Small intestine (tissue), 7 donors: ENCODE results near the gene ACLY. TPM values are rescaled to one million over a fixed set of nuclear protein-coding genes. Genes with fewer than 3 reads are reported as not detected.

ENCODE experiments used
- DNase-seq, 2 donors: peaks; one replicate each; pipeline versions ENCODE4 v3.0.0 to v3.0.0-alpha.2; 2013
- FAIRE-seq: peaks from 2 replicates; lab custom pipeline; 2012; peaks lifted over from hg19 to GRCh38; lab: Jason Lieb, UNC
- H3K27ac ChIP-seq, 3 donors: one replicate each; pipeline ENCODE4 v1.5.1; 2013; ENCODE audit warnings: low read length in 2 of 3, mild to moderate bottlenecking in 2 of 3, control low read depth in 1 of 3, inconsistent platforms in 1 of 3, low read depth in 1 of 3, moderate library complexity in 1 of 3
- H3K27me3 ChIP-seq, 3 donors: one replicate each; pipeline ENCODE4 v1.6.1; 2013; ENCODE audit warnings: low read length in 3 of 3, inconsistent platforms in 1 of 3; ENCODE audit not compliant: control insufficient read depth in 3 of 3, insufficient read depth in 3 of 3
- H3K36me3 ChIP-seq, 3 donors: one replicate each; pipeline ENCODE4 v1.6.1; 2013; ENCODE audit warnings: low read length in 3 of 3, inconsistent platforms in 1 of 3, low read depth in 1 of 3, mild to moderate bottlenecking in 1 of 3, moderate library complexity in 1 of 3; ENCODE audit not compliant: control insufficient read depth in 3 of 3, insufficient read depth in 2 of 3
- H3K4me1 ChIP-seq, 3 donors: one replicate each; pipeline ENCODE4 v1.6.1; 2013; ENCODE audit warnings: low read length in 2 of 3, inconsistent platforms in 1 of 3, low read depth in 1 of 3, mild to moderate bottlenecking in 1 of 3, moderate library complexity in 1 of 3; ENCODE audit not compliant: control insufficient read depth in 3 of 3, insufficient read depth in 2 of 3
- H3K4me3 ChIP-seq, 3 donors: one replicate each; pipeline ENCODE4 v1.5.1; 2013; ENCODE audit warnings: low read length in 3 of 3, control low read depth in 1 of 3, inconsistent platforms in 1 of 3, low read depth in 1 of 3, mild to moderate bottlenecking in 1 of 3, moderate library complexity in 1 of 3
- H3K9me3 ChIP-seq, 2 donors: one replicate each; pipeline ENCODE4 v1.6.1; 2013; ENCODE audit warnings: low read depth in 1 of 2, low read length in 1 of 2; ENCODE audit not compliant: control insufficient read depth in 2 of 2, insufficient read depth in 1 of 2
- whole genome bisulfite sequencing, 3 donors: extraction: QIAGEN DNeasy Blood & Tissue Kit; methylation state at CpG; one replicate each; pipeline ENCODE4 v1.1.7; 2013; 5-methylcytosine and 5-hydroxymethylcytosine counted together
- polyA plus RNA-seq, 4 donors: library from polyadenylated mRNA; stranded (reverse) in 3 of 4; unstranded in 1 of 4; fragments of 200-250 nt in 3 of 4; fragments of 120-200 nt in 1 of 4; gene quantifications; one replicate each; pipeline versions ENCODE4 v1.2.1 to v1.2.3, GENCODE V29; 2013
- donor health status: healthy with polysubstance abuse.
- donor health status: control.
- donor health status: control.
- donor health status: Bipolar disorder and iron deficiency.
- donor health status: healthy.

Gene ACLY
- polyA plus RNA-seq, 4 donors = 44.0 to 84.9 (median 54.4) TPM

DNA sequence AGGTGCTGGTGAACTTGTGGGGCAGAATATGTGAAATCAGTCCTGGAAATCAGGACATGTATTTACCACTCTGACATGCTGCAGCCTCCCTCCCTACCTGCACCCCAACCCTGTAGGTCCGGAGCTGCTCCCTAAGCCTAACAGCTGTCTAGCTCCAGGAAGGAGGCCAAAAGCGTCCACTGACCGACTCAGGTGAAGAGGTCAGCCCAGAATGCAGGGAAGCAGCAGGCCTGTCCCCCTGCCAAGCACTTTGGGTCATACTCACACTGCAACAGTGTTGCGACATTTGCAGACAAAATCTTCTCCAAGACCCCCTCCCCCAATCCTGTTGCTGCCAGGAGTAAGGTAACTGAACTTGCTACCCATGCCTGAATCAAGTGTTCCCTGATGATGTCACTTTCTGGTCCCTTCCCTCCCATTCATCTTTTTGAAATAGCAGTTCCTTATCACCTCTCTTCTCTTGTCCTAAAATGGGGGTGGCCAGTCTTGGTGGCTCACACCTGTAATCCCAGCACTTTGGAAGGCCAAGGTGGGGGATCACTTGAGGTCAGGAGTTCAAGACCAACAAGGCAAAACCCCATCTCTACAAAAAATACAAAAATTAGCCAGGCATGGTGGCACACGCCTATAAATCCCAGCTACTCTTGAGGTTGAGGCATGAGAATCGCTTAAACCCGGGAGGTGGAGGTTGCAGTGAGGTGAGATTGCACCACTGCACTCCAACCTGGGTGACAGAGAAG, 1.3 kb upstream of the ACLY start:
- Histone ChIP-seq H3K4me1 (peaks cover 0 to 29% (median 5%) of the 10 kb centered on the region in 3 donors), H3K4me3 (no peak overlapping the region), H3K9me3 (no peaks in the 10 kb centered on the region), H3K36me3 (peaks cover 0 to 10% (median 0%) of the 10 kb centered on the region in 3 donors), H3K27me3 (no peaks in the 10 kb centered on the region), H3K27ac (peak overlapping the region in 1 of 3 donors; percentile 76)
- no peak for DNase-seq
- no peak for FAIRE-seq
- WGBS, 3 donors = 82 to 87% (median 85%) methylated on average over 7 of the region's 7 CpGs

- DNase-seq (peak in 1 of 2 donors; percentile 61), FAIRE-seq (no peak)
- Histone ChIP-seq H3K27ac (peak overlapping the region in 2 of 3 donors; percentile 56 to 76), H3K36me3 (peaks cover 0 to 10% (median 0%) of the 10 kb centered on the region in 3 donors), H3K9me3 (no peaks in the 10 kb centered on the region), H3K27me3 (no peaks in the 10 kb centered on the region), H3K4me1 (peaks cover 0 to 35% (median 8%) of the 10 kb centered on the region in 3 donors), H3K4me3 (peak overlapping the region; percentile 78 to 100 (median 97))
- 3 to 13% (median 8%) methylated on average over 30 to 33 of the region's 33 CpGs for WGBS, 3 donors
Measured at GRCh38 chr17:41919165-41919817, 540 bp upstream of the ACLY start.

- 5% methylated on average over 25 to 26 of the region's 26 CpGs for WGBS, 3 donors
- Histone ChIP-seq H3K27me3 (no peaks in the 10 kb centered on the region), H3K36me3 (peaks cover 0 to 23% (median under 1%) of the 10 kb centered on the region in 3 donors), H3K4me1 (peaks cover 3 to 49% (median 8%) of the 10 kb centered on the region in 3 donors), H3K9me3 (no peaks in the 10 kb centered on the region), H3K4me3 (peak overlapping the region; percentile 78 to 100 (median 97)), H3K27ac (peak overlapping the region; percentile 78 to 91 (median 91))
- DNase-seq = peak; percentile 57 to 77
- FAIRE-seq = no peak
Measured at GRCh38 chr17:41917679-41918313, 955 bp downstream of the ACLY start.

DNA sequence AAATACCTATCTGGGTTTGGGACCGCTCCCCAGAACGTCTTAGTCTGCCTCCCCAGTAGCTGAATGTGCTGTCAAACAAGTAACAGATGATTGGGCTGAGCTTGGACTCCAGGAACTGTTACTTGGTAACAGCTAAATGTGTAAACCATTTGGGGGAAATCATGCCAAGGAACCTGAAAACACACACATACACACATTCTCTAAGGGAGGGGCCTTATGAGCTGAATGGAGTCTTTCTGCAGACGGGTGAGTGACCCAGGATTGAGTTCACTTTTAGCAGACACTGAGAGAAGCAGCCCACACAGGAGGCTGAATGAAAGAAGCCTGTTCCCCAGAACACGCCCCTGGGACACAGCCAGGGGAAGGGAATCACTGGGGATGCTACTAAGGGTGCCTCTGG, 1.6 kb downstream of the ACLY start:
- Histone ChIP-seq H3K4me3 (peak overlapping the region in 2 of 3 donors; percentile 78 to 100), H3K36me3 (peaks cover 6 to 29% (median 7%) of the 10 kb centered on the region in 3 donors), H3K27me3 (no peaks in the 10 kb centered on the region), H3K4me1 (peaks cover 3 to 51% (median 8%) of the 10 kb centered on the region in 3 donors), H3K9me3 (no peaks in the 10 kb centered on the region), H3K27ac (peak overlapping the region in 1 of 3 donors; percentile 91)
- FAIRE-seq = no peak
- peak; percentile 19 to 40 for DNase-seq
- 38 to 54% (median 48%) methylated on average over 4 of the region's 4 CpGs for WGBS, 3 donors

DNA sequence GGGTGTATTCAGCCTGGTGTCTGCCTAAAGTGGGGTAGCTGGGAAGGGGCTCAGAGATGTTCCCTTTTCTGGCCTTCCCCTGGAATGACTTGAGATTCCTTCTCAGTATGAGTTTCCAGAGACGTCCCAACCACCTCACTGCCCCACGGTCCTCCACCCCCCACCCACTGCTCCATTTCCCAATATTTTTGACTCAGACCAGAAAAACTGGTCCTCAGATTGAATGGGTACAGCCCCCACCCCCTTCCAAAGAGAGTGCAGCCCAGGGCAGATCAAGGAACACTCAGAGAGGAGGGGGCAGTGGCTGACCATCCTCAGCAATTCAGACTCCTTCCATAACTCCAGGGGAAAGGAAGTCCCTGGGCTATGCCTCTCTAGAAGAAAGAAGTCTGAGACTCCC, 3.2 kb downstream of the ACLY start:
- no peak for FAIRE-seq
- Histone ChIP-seq H3K4me3 (no peak overlapping the region), H3K4me1 (peaks cover 3 to 51% (median 8%) of the 10 kb centered on the region in 3 donors), H3K27me3 (no peaks in the 10 kb centered on the region), H3K27ac (peak overlapping the region in 2 of 3 donors; percentile 12 to 84), H3K9me3 (no peaks in the 10 kb centered on the region), H3K36me3 (peaks cover 8 to 45% (median 15%) of the 10 kb centered on the region in 3 donors)
- WGBS, 3 donors = 72 to 80% (median 74%) methylated on average over 2 of the region's 2 CpGs
- DNase-seq = no peak

DNA sequence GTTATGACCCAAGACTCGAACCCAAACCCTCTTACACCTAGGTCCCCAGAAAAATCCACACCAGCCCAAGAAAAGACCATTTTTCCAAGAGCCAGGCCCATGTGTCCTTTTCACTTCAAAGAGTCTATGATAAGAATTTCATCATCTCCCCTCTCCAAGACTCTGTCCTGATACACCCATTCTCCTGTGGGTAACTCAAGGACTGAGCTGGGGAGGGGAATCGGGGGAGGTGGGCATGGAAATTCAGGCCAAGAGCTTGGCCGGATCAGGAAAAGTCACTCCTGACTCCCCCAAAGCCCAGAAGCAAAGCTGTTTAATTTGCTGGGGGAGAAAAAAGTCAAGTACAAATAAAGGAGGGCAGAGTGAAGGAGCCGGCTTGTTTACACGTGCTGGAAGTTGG, 3.7 kb downstream of the ACLY start:
- Histone ChIP-seq H3K4me1 (peaks cover 3 to 49% (median 8%) of the 10 kb centered on the region in 3 donors), H3K36me3 (peaks cover 13 to 51% (median 16%) of the 10 kb centered on the region in 3 donors), H3K4me3 (no peak overlapping the region), H3K9me3 (no peaks in the 10 kb centered on the region), H3K27ac (peak overlapping the region; percentile 5 to 84 (median 37)), H3K27me3 (no peaks in the 10 kb centered on the region)
- FAIRE-seq (no peak), DNase-seq (no peak)
- WGBS, 3 donors = 66 to 77% (median 75%) methylated on average over 5 of the region's 5 CpGs

DNA sequence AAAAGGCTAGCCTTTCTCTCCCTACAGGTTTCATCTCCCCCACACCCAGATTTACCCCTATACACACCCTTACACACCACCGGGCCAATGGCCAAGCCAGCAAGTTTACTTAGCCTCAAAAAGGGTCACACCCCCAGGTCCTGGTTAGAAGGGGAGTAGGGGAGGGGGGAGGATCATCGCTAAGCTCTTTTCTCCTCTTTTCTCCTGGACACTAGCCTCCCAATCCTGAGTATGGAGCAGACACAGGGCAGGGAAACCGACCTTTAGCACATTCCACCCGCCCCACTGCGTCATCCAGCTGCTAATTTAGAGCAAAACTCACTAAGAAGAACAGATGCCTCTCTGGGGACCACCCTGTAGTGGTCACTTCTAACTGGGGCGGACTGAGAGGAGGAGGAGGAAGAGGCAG, 4.4 kb downstream of the ACLY start:
- DNase-seq (peak; percentile 76 to 81), FAIRE-seq (no peak)
- Histone ChIP-seq H3K27me3 (no peaks in the 10 kb centered on the region), H3K4me3 (peak overlapping the region in 2 of 3 donors; percentile 6 to 8), H3K36me3 (peaks cover 17 to 57% (median 21%) of the 10 kb centered on the region in 3 donors), H3K9me3 (no peaks in the 10 kb centered on the region), H3K4me1 (peaks cover 3 to 43% (median 8%) of the 10 kb centered on the region in 3 donors), H3K27ac (peak overlapping the region in 2 of 3 donors; percentile 8 to 84)
- 6 to 44% (median 36%) methylated on average over 6 of the region's 6 CpGs for WGBS, 3 donors

DNA sequence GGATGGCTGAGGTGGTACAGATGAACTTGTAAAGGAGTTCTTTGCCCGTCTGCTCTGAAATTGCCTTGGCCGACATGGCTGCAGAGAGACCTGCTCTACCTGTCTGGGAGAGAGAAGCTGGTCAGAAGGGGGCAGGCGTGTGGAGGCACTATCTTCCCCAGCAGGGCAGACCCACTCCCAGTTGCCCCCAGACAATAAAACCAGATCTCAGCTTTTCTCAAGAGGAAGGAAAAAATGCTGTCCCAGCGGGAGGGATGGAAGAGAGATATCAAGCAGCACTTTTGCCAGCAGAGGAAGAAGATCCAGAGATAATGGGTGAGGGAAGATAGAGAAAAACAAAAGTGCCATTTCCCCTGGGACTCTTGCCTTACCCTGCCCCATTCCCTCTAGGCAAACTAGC, 5.0 kb downstream of the ACLY start:
- FAIRE-seq (no peak), DNase-seq (no peak)
- H3K4me1 ChIP-seq = peaks cover 3 to 42% (median 8%) of the 10 kb centered on the region in 3 donors
- H3K9me3 ChIP-seq = no peaks in the 10 kb centered on the region
- H3K36me3 ChIP-seq = peaks cover 17 to 63% (median 22%) of the 10 kb centered on the region in 3 donors
- H3K27me3 ChIP-seq = no peaks in the 10 kb centered on the region
- WGBS, 3 donors = 81 to 84% (median 81%) methylated on average over 4 of the region's 4 CpGs
- H3K4me3 ChIP-seq = peak overlapping the region in 1 of 3 donors; percentile 6
- peak overlapping the region in 1 of 3 donors; percentile 84 for H3K27ac ChIP-seq
